CD4-positive, alpha-beta T cell treated with Interleukin-4 for 4 hours (primary cell): ENCODE measurements around the gene STKLD1.
"Not testable (repeated sequence)": the region's sequence is repeated elsewhere in the genome, so short reads cannot be mapped to it uniquely, and the experiment has no call there.

Source experiments
- DNase-seq: peaks from one replicate; pipeline ENCODE4 v3.0.0-alpha.2; 2020

The STKLD1 gene

DNA sequence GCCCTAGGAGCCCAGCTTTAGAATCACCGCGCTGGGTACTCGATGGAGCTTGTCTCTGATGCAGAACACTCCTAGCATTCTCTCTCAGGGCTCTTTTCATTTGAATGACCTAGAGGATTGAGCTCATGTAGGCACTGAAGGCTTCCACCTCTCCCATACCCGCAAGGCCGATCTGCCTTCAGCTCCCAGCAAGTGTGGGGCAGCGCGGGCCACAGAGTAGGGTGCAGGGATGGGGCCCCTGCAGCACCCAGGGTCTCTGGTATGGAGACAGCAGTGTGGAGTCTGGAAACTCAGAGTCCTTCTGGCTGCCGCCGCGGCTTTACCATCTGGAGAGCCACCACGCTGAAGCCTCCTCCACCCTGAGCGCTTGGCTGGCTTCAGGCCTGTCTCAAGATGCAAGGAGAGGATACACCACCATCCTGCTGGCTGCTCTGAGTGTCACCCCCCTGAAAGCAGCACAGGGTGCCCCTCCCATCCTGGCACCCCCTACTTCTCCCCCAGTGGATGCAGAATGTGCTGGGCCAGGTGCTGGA, 12.9 kb downstream of the STKLD1 start:
- no peak for DNase-seq

- DNase-seq, result no peak
Measured at GRCh38 chr9:133389562-133389961, 13.4 kb downstream of the STKLD1 start.

DNA sequence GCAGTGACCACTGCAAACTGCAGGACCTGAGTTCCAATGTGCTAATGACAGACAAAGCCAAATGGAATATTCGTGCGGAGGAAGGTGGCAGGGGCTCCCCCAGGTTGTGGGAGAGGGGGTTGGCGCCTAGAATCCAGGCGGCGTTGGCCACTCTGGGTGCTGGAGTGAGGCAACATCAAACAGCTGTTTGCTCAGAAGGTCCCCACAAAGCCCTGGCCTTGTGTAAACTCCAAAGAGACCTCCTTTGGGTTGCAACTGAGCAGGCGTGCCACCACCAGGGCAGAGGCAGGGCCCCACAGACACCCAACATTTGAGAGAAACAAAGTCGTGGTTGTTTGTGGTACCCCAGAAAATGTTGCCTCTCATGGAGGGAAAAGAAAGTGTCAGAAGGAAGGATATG, 14.5 kb downstream of the STKLD1 start:
- no peak for DNase-seq

- DNase-seq, result not testable (repeated sequence)
Measured at GRCh38 chr9:133391449-133391848, 15.3 kb downstream of the STKLD1 start.

GRCh38 chr9:133392308-133392707, 16.1 kb downstream of the STKLD1 start:
- DNase-seq, result not testable (repeated sequence)

DNA sequence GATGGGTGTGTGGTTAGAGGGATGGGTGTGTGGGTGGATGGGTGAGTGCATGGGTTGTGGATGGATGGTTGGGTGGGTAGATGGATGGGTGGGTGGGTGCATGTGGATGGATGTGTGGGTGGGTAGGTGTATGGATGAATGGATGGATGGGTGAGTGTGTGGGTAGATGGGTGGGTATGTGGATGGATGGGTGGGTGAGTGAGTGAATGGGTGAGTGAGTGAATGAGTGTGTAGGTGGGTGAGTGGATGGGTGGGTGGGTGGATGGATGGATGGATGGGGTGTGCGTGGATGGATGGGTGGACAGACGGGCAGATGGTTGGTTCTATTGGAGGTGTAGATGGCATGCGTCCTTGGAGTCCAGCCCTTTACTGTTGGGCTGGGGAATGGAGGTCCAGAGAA, 17.2 kb downstream of the STKLD1 start:
- DNase-seq, result no peak

- DNase-seq, result no peak
Measured at GRCh38 chr9:133394687-133395271, 18.6 kb downstream of the STKLD1 start.

GRCh38 chr9:133396952-133397351, 20.8 kb downstream of the STKLD1 start:
- no peak for DNase-seq

DNA sequence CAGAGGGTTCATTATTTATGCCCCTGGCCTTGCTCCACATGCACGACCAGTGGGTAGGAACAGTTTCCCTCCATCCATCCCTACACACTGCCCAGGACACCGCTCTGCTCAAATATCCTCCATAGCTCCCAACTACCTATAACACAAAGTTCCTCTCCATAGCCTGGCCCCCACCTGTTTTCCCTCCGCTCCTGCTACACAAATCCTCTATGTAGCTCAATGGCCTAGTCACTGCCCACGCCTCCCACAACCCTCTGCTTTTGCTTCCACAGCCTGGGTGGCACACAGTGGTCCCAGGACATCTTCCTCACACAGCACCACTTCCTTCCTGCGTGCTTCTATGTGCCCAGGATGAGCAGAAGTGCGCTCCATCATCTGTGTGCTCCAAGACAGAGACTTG, 21.2 kb downstream of the STKLD1 start:
- DNase-seq, result no peak

DNA sequence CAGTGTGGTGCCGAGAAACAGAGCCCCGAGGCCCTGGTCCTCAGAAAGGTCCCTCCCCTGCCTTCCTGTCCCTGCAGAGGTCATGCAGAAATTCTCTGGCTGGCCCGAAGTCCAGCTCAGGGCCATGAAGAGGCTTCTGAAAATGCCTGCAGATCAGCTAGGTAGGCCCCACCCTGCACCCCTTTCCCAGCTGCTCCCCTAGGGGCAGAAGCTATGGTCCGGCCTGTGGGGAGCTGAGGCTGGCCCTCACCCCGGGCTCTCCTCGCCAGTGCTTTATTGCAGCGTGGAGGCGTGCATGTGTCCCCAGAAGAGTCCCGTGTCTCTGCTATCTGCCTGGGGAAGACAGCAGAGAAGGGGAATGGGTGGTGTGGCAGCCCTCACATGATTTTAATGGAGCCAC, 21.7 kb downstream of the STKLD1 start:
- no peak for DNase-seq

GRCh38 chr9:133400292-133400691, 24.1 kb downstream of the STKLD1 start:
- no peak for DNase-seq

- no peak for DNase-seq
Measured at GRCh38 chr9:133401588-133401987, 25.4 kb downstream of the STKLD1 start.

GRCh38 chr9:133402689-133403088, 26.5 kb downstream of the STKLD1 start:
- DNase-seq, result no peak

DNA sequence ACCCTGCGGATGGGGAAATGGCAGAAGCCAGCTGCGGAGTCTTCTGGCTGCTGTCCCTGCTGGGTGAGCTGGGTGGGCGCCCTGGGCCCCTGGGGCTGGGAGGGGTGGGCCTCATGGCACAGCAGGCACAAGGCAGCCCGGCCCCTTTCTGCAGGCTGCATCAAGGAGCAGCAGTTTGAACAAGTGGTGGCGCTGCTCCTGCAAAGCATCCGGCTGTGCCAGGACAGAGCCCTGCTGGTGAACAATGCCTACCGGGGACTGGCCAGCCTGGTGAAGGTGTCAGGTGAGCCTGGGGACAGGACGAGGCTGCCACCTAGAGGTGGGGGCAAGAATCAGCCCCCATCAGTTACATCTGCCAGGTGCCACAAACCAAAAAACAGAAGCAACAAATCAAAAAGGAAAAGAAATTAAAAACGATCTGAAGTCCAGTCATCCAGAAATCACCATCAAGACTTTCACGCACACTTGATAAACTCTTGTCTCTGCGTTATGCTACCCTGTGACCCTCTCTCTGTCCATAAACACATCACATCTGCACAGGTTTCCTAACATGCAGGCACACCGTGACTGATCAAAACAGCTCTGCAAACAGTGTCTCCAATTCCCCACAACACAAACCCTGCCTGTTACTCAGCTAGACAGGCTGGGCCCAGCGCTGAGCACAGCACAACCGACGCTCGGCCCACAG, 27.7 kb downstream of the STKLD1 start:
- DNase-seq, result peak; percentile 56

- no peak for DNase-seq
Measured at GRCh38 chr9:133404454-133405002, 28.4 kb downstream of the STKLD1 start.

GRCh38 chr9:133405508-133406438, 29.6 kb downstream of the STKLD1 start:
- DNase-seq, result no peak

GRCh38 chr9:133406480-133407307, 30.5 kb downstream of the STKLD1 start:
- peak; percentile 79 for DNase-seq

DNA sequence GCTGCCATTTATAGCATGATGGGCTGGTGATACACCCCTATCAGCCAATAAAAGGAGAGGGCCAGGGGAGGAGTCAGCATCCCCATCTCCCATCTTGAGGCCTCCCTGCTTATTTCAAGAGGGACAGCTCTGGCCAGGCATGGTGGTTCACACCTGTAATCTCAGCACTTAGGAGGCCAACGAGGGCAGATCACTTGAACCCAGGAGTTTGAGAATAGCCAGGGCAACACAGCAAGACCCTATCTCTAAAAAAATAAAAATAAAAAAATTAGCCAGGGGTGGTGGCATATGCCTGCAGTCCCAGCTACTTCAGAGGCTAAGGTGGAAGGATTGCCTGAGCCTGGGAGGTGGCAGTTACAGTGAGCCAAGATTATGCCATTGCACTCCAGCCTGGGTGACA, 31.9 kb downstream of the STKLD1 start:
- no peak for DNase-seq

- no peak for DNase-seq
Measured at GRCh38 chr9:133415170-133415569, 39.0 kb downstream of the STKLD1 start.

DNA sequence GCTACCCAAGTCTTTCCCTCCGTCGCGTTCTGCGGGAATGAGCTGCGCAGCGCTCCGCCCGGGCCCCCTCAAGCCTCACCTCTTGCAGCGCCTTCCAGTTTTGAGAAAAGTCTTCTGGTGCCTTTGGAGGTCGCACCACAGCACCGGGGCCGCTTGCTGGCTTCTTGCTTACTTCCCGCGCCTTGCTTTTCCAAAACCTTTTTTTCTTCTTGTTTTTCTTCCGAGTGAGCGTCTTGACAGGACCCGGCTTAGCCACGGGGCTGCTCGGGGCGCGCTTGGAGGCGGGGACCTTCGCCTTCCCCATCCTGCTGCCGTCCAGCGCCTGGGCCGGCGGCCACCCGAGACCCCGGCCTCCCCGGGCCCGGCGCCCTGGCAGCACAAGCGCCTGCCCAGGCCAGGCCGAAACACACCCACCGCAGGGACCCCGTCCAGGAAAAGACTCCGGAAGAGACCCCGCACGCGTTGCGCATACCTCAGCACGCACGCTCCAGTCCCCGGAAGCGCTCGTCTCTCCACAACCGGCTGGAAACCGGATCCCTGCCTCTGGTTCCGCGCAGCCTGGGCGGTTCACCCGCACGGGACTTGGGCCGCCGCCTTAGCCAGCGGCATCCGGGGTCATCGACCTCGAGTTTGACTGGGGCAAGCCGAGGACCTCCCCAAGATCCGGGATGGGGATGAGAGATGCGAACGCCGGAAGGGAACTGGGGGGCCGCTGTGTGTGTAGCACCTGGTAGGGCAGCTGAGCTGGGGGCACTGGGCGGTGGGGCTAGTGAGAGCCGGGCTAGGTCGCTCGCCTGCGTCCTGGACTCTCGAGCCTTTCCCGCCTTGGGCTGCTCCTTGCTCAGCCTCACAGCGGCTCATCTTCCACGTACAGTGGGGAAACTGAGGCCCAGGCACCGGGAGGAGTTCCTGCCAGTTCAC, 41.6 kb downstream of the STKLD1 start, which contains the start of gene REXO4:
REXO4 (minus strand) TSS at position 470 of the 921 bp plus-strand sequence; CDS start at position 304, 166 bp downstream.
- peak; percentile 84 for DNase-seq

GRCh38 chr9:133419005-133419404, 42.8 kb downstream of the STKLD1 start:
- DNase-seq, result no peak
